ENCODE measurements around the gene FAM20C.

FAM20C gene

DNA sequence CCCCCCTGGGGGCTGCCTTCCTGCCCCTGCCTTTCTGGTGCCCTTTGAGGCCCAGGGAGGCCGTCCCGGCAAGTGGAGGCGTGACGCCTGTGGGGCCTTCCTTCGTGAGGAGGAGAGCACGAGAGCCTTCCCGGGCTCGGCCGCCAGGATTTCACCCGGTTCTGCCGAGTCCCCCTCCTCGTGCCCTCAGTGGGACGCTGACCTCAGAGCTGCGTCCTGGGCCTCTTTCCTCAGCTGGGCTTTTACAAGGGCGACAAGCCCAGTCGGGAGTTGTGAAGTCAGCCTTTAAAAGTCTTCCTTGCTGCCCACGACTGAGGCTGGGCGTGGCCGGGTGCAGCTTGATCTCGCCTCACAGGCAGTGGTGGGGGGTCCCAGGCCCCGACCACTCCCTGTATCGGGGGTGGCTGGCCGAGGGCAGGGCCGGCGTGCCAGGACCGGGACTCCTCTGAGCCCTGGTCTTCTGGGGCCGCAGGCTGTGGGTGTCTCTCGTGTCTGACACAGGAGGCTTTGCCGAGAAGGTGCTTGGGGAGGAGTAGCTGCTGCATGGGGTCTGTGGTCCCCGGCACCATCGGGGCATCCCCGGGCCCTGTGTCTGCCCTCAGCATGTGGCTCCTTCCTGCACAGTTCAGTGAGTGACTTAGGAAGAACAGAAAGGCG, 41.8 kb downstream of the FAM20C start:
- no peak overlapping the region; the same call in 1 of the 2 replicates for H3K4me3 ChIP-seq (ENCODE audit: low read depth, low read length)
- TF ChIP-seq, protein P1, sequence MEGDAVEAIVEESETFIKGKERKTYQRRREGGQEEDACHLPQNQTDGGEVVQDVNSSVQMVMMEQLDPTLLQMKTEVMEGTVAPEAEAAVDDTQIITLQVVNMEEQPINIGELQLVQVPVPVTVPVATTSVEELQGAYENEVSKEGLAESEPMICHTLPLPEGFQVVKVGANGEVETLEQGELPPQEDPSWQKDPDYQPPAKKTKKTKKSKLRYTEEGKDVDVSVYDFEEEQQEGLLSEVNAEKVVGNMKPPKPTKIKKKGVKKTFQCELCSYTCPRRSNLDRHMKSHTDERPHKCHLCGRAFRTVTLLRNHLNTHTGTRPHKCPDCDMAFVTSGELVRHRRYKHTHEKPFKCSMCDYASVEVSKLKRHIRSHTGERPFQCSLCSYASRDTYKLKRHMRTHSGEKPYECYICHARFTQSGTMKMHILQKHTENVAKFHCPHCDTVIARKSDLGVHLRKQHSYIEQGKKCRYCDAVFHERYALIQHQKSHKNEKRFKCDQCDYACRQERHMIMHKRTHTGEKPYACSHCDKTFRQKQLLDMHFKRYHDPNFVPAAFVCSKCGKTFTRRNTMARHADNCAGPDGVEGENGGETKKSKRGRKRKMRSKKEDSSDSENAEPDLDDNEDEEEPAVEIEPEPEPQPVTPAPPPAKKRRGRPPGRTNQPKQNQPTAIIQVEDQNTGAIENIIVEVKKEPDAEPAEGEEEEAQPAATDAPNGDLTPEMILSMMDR (IDR thresholded peaks at IDR 0.05; ENCODE audit: control insufficient read depth, extremely low read depth, insufficient read depth), result no peak
- DNase-seq (ENCODE audit: low read depth), result no peak

DNA sequence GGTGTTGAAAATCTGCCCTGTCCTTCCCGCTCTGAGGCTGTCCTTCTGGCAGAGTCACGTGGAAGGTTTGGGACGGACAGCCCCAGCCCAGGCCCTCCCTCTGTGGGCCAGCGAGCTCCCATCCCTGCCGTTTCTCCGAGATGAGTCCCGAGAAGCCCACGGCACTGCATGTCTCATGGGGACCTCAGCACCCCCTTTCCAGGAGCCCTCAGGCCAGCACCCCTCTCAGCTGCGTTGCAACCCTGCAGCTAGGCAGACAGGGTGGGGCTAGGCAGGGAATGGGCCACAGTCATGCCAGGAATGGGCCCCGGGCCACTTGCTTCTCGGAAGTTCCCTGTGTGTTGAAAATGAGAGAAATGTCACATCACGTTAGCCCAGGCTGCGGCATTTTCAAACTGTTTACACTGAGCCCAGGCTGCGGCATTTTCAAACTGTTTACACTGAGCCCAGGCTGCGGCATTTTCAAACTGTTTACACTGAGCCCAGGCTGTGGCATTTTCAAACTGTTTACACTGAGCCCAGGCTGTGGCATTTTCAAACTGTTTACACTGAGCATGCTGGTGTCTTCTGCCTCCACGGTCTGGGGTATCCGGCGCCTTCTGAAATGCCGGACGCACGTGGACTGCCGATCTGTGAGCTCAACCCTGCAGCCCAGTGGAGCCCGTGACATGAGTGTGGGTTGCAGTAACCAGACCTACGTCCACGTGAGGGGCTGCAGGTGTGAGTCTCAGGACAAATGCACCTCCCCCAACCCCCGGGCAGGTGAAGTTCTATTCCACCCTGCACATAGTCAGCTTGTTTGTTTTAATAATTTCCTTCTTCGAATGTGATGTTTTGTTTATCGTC, 42.6 kb downstream of the FAM20C start:
- DNase-seq (ENCODE audit: low read depth), result peak; percentile 36
- TF ChIP-seq, protein P1 (IDR thresholded peaks at IDR 0.05; ENCODE audit: control insufficient read depth, extremely low read depth, insufficient read depth), result no peak
- peak overlapping the region; percentile 40 for H3K4me3 ChIP-seq (ENCODE audit: low read depth, low read length)

DNA sequence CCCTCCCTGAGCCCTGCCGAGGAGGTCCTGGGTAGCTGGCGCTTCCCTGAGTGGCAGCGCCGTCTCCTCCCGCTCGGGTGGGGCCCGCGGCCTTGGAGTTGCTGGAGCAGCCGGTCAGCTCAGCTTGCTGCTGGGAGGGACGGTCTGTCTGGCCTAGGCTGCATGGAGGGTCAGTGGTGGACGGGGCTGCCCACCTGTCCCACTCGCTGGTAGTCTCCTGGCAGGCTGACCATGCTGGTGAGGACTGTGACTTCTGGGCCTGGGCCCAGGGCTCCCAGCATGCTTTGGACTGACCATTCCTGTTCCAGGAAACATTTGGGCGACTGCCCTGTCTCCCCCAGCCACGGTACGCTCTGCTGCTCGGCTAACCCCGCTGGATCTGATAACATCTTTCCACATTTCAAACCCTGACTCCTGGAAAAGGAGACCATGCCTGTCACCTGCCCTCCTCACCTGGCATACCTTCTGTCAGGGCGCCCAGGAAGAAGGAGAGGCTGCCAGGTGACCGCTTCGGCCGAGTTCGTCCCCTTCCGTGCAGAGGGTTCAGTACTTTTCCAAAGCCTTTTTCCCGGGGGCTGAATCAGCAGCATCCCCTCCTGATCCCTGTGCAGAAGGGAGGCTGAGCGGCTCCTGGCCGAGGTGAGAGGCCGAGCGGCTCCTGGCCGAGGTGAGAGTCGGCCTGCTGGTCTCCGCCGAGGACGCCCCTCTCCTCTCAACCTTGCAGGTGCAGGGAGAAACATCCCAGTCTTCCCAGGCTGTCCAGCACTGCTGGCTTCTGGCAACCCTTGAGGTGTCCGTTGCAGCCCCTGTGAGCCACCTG, 43.4 kb downstream of the FAM20C start:
- H3K4me3 ChIP-seq (ENCODE audit: low read depth, low read length), result peak overlapping the region; percentile 40

DNA sequence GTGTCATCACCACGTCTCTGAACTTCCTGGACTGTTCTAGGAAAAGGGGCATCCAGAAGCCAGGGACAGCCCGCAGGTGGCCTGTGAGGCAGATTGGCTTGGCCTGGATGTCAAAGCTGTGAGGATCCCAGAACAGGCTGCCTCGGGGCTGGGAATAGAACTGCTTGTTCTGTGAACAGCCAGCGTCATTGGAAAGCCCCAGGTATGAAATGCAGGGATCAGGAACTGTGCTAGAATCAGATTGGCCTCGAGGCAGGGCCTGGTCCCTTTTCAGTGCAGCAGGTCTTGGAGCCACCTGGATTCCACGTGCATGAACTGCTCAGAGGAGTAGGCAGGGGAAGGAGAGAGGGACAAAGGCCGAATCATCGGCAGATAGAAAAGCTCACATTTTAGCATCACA, 44.6 kb downstream of the FAM20C start:
- TF ChIP-seq, protein P1 (IDR thresholded peaks at IDR 0.05; ENCODE audit: control insufficient read depth, extremely low read depth, insufficient read depth), result no peak
- no peak overlapping the region for H3K4me3 ChIP-seq (ENCODE audit: low read depth, low read length)
- no peak for DNase-seq (ENCODE audit: low read depth)

More for the DNA sequence above, 43.4 kb downstream of the FAM20C start:
- TF ChIP-seq, protein P1 (IDR thresholded peaks at IDR 0.05; ENCODE audit: control insufficient read depth, extremely low read depth, insufficient read depth), result no peak
- DNase-seq (ENCODE audit: low read depth), result peak; percentile 83

DNA sequence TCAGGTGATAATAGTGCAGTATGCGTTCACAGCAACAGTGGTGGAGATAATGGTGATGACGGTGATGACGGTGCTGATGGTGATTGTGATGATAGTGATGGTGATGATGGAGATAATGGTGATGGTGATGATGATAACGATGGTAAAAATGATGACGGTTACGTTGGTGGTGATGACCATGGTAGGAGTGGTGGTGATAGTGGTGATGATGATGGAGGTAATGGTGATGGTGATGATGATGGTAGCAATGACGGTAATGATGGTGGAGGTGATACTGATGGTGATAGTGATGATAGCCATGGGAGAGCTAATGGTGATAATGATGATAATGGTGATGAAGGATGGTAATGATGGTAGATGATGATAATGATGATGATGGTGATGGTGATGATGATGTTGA, 45.0 kb downstream of the FAM20C start:
- DNase-seq (ENCODE audit: low read depth), result no peak
- no peak overlapping the region for H3K4me3 ChIP-seq (ENCODE audit: low read depth, low read length)
- TF ChIP-seq, protein P1 (IDR thresholded peaks at IDR 0.05; ENCODE audit: control insufficient read depth, extremely low read depth, insufficient read depth), result no peak

DNA sequence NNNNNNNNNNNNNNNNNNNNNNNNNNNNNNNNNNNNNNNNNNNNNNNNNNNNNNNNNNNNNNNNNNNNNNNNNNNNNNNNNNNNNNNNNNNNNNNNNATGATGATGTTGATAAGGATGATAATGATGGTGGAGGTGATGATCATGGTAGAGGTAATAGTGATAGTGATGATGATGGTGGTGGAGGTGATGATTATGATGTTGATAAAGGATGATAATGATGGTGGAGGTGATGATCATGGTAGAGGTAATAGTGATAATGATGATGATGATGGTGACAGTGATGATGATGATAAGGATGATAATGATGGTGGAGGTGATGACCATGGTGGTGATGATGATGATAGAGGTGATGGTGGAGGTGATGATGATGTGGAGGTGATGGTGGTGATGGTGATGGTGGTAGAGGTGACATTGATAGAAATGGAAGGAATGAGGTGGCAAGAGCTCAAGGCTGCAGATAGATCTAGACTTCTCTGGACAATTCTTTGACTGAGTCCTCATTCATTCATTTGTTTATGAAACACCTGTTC, 47.8 kb downstream of the FAM20C start:
- TF ChIP-seq, protein P1 (IDR thresholded peaks at IDR 0.05; ENCODE audit: control insufficient read depth, extremely low read depth, insufficient read depth), result no peak

More for the DNA sequence above, 47.8 kb downstream of the FAM20C start:
- H3K4me3 ChIP-seq (ENCODE audit: low read depth, low read length), result no peak overlapping the region
- no peak for DNase-seq (ENCODE audit: low read depth)

All from LNCaP clone FGC (cell line).